PFSK-1 (cell line): ENCODE data around the gene ATP6V0D1.

ENCODE experiments used
- FOXP2 ChIP-seq: optimal IDR thresholded peaks from 2 replicates; pipeline ENCODE3; 2011; ENCODE audit warnings: borderline replicate concordance, control low read depth, inconsistent platforms; ENCODE audit not compliant: insufficient read depth; ENCODE audit errors: extremely low read length, extremely low read depth
- POLR2AphosphoS5 ChIP-seq: IDR thresholded peaks from 2 replicates; pipeline ENCODE4 v1.6.1; 2012; ENCODE audit warnings: low read depth, mild to moderate bottlenecking, control low read depth, low read length, moderate library complexity
- SIN3A ChIP-seq: IDR thresholded peaks from 2 replicates; pipeline ENCODE4 v1.6.1; 2012; ENCODE audit warnings: mild to moderate bottlenecking, low read length, moderate library complexity, borderline replicate concordance; ENCODE audit not compliant: insufficient read depth
- TAF1 ChIP-seq: IDR thresholded peaks from 2 replicates; pipeline ENCODE4 v1.6.1; 2012; ENCODE audit warnings: low read length, control low read depth, borderline replicate concordance; ENCODE audit not compliant: insufficient read depth
- TF ChIP-seq, protein P1 (sequence below), 2 experiments: IDR thresholded peaks; 2 replicates each; pipeline versions ENCODE4 v1.6.1 to v1.8.0; 2011 to 2012; ENCODE audit warnings: low read depth in 2 of 2, low read length in 2 of 2, control low read depth in 1 of 2, inconsistent platforms in 1 of 2, mild to moderate bottlenecking in 1 of 2, moderate library complexity in 1 of 2; ENCODE audit not compliant: insufficient read depth in 1 of 2

DNA sequence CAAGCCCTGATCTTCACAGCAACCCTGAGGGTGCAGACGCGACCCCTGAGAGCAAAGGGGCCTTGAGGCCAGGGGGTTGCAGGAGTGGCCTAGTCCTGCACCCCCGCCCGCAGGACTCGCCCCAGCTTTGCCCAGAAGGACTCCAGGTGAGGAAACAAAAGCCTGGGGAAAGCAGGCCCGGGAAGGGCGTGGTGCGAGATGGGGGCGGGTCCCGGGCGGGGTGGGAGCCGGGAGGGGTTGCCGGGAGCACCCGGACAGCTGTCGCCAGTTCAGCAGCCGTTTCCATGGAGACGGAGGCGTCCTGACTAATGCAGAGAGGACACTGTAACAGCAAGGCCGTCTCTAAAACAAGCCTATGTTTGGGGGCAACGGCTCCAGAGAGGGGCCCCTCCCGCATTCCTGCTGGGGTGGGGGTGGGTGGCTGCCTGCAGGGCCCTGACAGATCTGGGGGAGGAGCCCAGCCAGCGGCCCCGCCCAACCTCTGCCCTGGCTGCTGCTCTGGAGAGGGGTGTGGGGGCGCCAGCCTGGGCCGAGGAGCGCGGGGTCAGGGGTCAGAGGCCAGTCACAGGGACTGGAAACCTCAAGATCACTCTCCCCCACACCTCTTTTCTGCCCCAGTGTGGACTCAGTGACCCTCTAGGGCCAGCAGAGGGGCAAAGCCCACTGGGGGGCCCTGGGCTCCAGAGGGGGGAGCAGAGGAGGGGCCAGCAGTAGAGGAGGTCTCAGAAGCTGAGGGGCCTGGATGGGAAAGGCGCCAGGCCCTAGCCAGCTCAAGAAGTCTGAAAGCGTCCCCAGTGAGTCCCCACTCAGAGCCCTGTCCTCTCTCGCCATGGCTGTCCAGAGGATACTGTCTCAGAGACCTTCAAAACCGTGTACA is 84.6 kb downstream of the ATP6V0D1 start:
- TF ChIP-seq SIN3A (no peak), TAF1 (no peak), POLR2AphosphoS5 (no peak), FOXP2 (no peak)
- TF ChIP-seq, protein P1, sequence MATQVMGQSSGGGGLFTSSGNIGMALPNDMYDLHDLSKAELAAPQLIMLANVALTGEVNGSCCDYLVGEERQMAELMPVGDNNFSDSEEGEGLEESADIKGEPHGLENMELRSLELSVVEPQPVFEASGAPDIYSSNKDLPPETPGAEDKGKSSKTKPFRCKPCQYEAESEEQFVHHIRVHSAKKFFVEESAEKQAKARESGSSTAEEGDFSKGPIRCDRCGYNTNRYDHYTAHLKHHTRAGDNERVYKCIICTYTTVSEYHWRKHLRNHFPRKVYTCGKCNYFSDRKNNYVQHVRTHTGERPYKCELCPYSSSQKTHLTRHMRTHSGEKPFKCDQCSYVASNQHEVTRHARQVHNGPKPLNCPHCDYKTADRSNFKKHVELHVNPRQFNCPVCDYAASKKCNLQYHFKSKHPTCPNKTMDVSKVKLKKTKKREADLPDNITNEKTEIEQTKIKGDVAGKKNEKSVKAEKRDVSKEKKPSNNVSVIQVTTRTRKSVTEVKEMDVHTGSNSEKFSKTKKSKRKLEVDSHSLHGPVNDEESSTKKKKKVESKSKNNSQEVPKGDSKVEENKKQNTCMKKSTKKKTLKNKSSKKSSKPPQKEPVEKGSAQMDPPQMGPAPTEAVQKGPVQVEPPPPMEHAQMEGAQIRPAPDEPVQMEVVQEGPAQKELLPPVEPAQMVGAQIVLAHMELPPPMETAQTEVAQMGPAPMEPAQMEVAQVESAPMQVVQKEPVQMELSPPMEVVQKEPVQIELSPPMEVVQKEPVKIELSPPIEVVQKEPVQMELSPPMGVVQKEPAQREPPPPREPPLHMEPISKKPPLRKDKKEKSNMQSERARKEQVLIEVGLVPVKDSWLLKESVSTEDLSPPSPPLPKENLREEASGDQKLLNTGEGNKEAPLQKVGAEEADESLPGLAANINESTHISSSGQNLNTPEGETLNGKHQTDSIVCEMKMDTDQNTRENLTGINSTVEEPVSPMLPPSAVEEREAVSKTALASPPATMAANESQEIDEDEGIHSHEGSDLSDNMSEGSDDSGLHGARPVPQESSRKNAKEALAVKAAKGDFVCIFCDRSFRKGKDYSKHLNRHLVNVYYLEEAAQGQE (IDR thresholded peaks at IDR 0.05; ENCODE audit: insufficient read depth in 1 of 2, low read depth in 2 of 2, low read length in 2 of 2) = no peak
